Measurements from ENCODE around the gene CADM2.

Gene CADM2

DNA sequence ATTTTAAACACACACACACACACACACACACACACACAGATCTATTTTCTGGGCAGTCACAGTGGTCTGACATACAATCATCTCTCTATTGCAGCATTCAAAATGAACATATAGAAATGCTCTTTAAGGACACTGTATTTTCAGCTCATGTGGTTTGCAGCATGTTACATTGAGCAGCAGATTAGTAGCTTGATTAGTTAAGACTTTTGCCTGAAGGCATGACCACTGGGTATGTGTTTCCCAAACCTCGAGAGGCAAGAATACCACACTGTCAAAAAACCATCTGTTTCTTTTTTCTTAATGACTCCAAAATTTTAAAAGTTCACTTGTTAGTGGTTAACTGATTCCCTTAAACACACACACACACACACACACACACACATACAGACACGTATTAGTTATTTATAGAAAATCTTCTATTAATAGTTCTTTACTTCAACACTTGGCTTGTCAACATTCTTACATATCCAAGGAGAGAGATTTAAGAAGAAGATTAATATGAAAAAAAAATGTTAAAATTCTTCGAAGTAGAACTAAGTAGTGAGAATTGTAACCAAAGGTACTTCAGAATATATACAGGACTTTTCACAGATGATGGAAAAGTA lies 518.2 kb downstream of the CADM2 start:
- no peak overlapping the region for H3K4me3 ChIP-seq (ENCODE audit: control insufficient read depth, low read depth, low read length)
- TF ChIP-seq, protein P1, sequence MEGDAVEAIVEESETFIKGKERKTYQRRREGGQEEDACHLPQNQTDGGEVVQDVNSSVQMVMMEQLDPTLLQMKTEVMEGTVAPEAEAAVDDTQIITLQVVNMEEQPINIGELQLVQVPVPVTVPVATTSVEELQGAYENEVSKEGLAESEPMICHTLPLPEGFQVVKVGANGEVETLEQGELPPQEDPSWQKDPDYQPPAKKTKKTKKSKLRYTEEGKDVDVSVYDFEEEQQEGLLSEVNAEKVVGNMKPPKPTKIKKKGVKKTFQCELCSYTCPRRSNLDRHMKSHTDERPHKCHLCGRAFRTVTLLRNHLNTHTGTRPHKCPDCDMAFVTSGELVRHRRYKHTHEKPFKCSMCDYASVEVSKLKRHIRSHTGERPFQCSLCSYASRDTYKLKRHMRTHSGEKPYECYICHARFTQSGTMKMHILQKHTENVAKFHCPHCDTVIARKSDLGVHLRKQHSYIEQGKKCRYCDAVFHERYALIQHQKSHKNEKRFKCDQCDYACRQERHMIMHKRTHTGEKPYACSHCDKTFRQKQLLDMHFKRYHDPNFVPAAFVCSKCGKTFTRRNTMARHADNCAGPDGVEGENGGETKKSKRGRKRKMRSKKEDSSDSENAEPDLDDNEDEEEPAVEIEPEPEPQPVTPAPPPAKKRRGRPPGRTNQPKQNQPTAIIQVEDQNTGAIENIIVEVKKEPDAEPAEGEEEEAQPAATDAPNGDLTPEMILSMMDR (conservative IDR thresholded peaks at IDR 0.05; ENCODE audit: control insufficient read depth, insufficient read depth, low read depth, low read length), result no peak
- no peak for DNase-seq (ENCODE audit: low read depth)

DNA sequence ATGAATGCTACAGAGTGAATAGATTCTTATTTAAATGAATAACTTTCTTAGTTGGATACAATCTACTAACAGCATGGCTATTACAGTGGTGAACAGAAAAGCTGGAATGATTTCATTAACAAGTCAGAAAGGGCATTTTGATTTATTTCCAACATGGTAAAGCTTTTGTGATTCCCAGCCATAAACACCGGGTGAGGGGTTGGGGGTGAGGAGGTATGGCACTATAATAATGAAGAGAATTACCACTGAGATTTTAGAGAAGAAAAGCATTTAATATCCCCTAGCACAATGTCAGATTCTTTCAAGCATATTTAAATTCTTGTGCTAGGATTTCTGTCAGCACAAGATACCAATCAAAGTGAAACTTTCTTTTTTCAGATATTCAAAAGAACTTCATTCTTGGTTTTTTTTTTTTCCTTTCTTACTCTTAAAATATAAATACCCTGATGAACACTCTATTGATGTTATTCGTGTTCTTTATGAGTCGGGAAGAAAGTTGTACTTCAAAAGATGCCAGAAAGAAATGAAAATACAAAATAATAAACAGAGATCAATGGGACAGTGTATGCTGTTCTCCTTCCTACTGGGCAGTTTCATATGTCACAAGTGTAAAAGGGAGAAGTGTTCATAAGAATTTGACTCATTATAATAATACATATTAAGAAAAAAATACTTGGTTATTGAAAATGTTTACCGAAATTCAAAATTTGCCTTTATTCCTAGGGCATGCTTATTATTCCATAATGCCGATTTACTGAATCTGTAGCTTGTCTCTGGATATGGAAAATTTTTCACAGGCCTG lies 522.8 kb downstream of the CADM2 start:
- H3K4me3 ChIP-seq (ENCODE audit: control insufficient read depth, low read depth, low read length), result no peak overlapping the region
- TF ChIP-seq, protein P1 (conservative IDR thresholded peaks at IDR 0.05; ENCODE audit: control insufficient read depth, insufficient read depth, low read depth, low read length), result no peak

GRCh38 chr3:85482213-85482490 lies 523.4 kb downstream of the CADM2 start:
- no peak for DNase-seq (ENCODE audit: low read depth)
- H3K4me3 ChIP-seq (ENCODE audit: control insufficient read depth, low read depth, low read length), result no peak overlapping the region
- TF ChIP-seq, protein P1 (conservative IDR thresholded peaks at IDR 0.05; ENCODE audit: control insufficient read depth, insufficient read depth, low read depth, low read length), result no peak

More for the DNA sequence above, 522.8 kb downstream of the CADM2 start:
- DNase-seq (ENCODE audit: low read depth), result no peak

DNA sequence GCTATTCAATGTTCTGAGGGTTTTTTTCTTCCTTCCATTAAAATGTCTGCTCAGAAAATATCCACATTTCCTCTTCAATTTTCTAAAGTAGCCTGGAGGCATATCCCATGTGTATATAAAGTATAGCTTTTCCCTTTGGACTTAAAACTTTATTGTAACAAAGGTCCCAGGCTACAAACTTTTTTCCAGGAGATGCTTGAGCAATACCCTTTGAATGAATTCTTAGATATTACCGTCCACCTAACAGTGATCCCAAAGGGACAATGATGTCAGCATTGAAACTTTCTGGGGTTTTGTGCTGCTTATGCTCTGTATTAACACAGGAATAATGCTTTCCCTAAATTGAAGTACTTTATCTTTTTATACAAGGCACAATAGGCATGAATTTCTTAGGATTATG lies 525.2 kb downstream of the CADM2 start:
- no peak for DNase-seq (ENCODE audit: low read depth)
- no peak overlapping the region for H3K4me3 ChIP-seq (ENCODE audit: control insufficient read depth, low read depth, low read length)

DNA sequence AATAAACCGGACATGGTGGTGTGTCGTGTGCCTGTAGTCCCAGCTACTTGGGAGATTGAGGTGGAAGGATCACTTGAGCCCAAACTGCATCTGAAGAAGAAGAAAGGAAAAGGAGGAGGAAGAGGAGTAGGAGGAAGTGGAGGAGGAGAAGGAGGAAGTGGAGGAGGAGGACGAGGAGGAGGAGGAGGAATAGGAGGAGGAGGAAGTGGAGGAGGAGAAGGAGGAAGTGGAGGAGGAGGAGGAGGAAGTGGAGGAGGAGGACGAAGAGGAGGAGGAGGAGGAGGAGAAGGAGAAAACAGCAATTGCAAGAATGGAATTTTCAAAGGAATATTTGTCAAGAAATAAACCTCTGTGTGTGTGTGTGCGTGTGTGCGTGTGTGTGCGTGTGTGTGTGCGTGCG lies 528.6 kb downstream of the CADM2 start:
- TF ChIP-seq, protein P1 (conservative IDR thresholded peaks at IDR 0.05; ENCODE audit: control insufficient read depth, insufficient read depth, low read depth, low read length), result no peak
- DNase-seq (ENCODE audit: low read depth), result no peak
- H3K4me3 ChIP-seq (ENCODE audit: control insufficient read depth, low read depth, low read length), result no peak overlapping the region

More for the DNA sequence above, 525.2 kb downstream of the CADM2 start:
- TF ChIP-seq, protein P1 (conservative IDR thresholded peaks at IDR 0.05; ENCODE audit: control insufficient read depth, insufficient read depth, low read depth, low read length), result no peak

DNA sequence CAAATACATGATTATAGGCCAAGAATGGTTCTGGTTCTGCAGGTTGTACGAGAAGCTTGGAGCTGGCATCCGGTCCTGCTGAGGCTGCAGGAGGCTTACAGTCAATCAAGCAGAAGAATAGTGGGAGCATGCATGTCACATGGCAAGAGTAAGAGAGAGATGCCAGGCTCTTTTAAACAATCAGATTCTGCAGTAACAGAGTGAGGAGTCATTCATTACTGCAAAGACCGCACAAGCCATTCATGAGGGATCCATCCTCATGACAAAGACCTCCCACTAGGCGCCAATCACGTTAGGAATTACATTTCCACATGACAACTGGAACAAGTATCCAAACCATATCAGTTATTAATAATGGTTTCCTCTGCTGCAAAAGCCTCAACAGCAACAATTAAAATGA lies 536.8 kb downstream of the CADM2 start:
- H3K4me3 ChIP-seq (ENCODE audit: control insufficient read depth, low read depth, low read length), result no peak overlapping the region

More for the DNA sequence above, 536.8 kb downstream of the CADM2 start:
- no peak for DNase-seq (ENCODE audit: low read depth)
- TF ChIP-seq, protein P1 (conservative IDR thresholded peaks at IDR 0.05; ENCODE audit: control insufficient read depth, insufficient read depth, low read depth, low read length), result no peak

All from fibroblast of mammary gland (primary cell).